HG03097 (cell line): ENCODE measurements around the gene PCSK7.

ENCODE experiments used
- ATAC-seq: cut with Tn5 transposase; IDR thresholded peaks from one replicate; pipeline ENCODE4 v1.9.1; 2021; ENCODE audit not compliant: unreplicated experiment, low FRiP score

The PCSK7 gene

GRCh38 chr11:117169736-117170135 lies 62.1 kb downstream of the PCSK7 start:
- ATAC-seq = no peak

- ATAC-seq = no peak
Observed at GRCh38 chr11:117166491-117166890, 65.4 kb downstream of the PCSK7 start.

- no peak for ATAC-seq
Observed at GRCh38 chr11:117160826-117161225, 71.0 kb downstream of the PCSK7 start.

GRCh38 chr11:117159892-117160291 lies 72.0 kb downstream of the PCSK7 start:
- ATAC-seq = no peak

GRCh38 chr11:117157507-117157906 lies 74.4 kb downstream of the PCSK7 start:
- no peak for ATAC-seq

GRCh38 chr11:117154468-117154867 lies 77.4 kb downstream of the PCSK7 start:
- no peak for ATAC-seq
